Non-pigmented ciliary epithelial cell (primary cell): ENCODE data around the gene MAP3K14.

ENCODE experiments used
- DNase-seq: peaks from one replicate; pipeline ENCODE4 v3.0.0-alpha.2; 2010; ENCODE audit warnings: low read depth

MAP3K14 gene

GRCh38 chr17:45222289-45222995 is 94.4 kb downstream of the MAP3K14 start:
- no peak for DNase-seq

DNA sequence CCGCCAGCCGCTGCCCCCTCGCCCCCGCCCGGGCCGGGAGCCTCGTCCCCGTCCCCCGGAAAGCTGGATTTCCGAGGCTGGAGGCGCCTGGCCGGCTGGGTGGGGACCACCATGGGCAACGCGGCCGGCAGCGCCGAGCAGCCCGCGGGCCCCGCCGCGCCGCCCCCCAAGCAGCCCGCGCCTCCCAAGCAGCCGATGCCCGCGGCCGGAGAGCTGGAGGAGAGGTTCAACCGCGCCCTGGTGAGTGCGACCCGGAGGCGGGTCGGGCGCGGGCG is 94.9 kb downstream of the MAP3K14 start:
- no peak for DNase-seq

GRCh38 chr17:45221081-45222013 is 95.5 kb downstream of the MAP3K14 start, which contains the start of gene FMNL1:
TSS of gene FMNL1 (plus strand) at chr17:45221885. CDS start at chr17:45222125, 240 bp downstream.
- DNase-seq = no peak

- DNase-seq = no peak
Observed at GRCh38 chr17:45220079-45220478, 96.7 kb downstream of the MAP3K14 start.

- peak; percentile 34 for DNase-seq
Observed at GRCh38 chr17:45218895-45219661, 97.7 kb downstream of the MAP3K14 start.
